Endometrial microvascular endothelial cells (primary cell): ENCODE results near the gene MTRF1L. TPM values are rescaled to one million over a fixed set of nuclear protein-coding genes. Genes with fewer than 3 reads are reported as not detected.
"Not testable (repeated sequence)": the region's sequence is repeated elsewhere in the genome, so short reads cannot be mapped to it uniquely, and the experiment has no call there.

Experiments used
- in situ Hi-C: cut with HindIII; loops from 2 replicates; pipeline ENCODE4 v1.10.0; 2017; ENCODE audit warnings: low sequenced_read_pairs, low pct_unique_long_range_greater_than_20kb; ENCODE audit errors: inconsistent ontology term
- total RNA-seq: library from RNA; depleted of rRNA; stranded (reverse); fragments of >200 nt; gene quantifications from one replicate; pipeline ENCODE4 v1.2.3, GENCODE V29; 2015; ENCODE audit errors: inconsistent ontology term

Gene MTRF1L
- total RNA-seq, 1 donor from 2014 or later, result 17.8 TPM

DNA sequence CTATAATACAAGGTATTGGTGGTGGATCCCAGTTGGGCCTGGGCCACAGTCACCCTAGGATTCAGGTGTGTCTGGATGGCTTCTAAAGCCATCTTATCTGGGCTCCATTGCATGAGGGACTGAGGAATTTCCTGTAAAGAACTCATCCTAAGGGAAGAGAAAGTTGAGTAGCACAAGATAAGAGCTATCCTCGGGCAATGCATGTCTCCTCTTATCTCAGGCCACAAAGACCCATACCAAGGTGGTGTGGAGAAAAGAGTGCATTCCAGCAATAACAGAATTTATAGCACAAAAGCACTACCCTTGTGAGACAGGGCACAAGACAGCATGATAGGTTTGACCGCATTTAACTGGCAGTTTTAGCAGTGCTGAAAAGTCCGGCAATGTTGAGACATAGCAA, 14.3 kb upstream of the MTRF1L start:
- in situ Hi-C loops, result no loop called here

DNA sequence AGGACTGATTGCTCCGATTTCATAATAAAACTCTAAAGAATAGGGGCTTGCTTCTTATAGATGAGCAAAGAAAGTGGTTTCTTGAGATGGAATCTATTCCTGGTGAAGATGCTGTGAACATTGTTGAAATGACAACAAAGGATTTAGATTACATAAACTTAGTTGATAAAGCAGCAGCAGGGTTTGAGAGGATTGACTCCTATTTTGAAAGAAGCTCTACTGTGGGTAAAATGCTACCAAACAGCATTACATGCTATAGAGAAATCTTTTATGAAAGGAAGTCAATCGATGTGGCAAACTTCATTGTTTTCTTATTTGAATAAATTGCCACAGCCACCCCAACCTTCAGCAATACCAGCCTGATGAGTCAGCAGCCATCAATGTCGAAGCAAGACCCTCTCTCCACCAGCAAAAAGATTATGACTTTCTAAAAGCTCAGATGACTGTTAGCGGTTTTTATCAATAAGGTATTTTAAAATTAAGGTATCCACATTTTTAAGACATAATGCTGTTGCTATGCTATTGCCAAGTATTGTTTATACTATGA, 12.7 kb upstream of the MTRF1L start:
- in situ Hi-C loops, result no loop called here

DNA sequence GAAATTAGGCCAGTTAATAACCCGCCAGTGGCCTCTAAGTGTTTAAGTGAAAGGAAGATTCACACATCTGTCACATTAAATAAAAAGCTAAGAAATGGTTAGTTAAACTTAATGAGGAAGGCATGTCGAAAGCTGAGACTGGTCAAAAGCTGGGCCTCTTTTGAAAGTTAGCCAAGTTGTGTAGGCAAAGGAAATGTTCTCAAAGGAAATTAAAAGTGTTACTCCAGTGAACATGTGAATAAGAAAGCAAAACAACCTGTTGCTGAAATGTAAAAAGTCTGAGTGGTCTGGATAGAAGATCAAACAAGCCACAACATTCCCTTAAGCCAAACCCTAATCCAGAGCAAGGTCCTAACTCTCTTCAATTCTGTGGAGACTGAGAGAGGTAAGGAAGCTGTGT, 10.9 kb upstream of the MTRF1L start:
- in situ Hi-C loops, result no loop called here

DNA sequence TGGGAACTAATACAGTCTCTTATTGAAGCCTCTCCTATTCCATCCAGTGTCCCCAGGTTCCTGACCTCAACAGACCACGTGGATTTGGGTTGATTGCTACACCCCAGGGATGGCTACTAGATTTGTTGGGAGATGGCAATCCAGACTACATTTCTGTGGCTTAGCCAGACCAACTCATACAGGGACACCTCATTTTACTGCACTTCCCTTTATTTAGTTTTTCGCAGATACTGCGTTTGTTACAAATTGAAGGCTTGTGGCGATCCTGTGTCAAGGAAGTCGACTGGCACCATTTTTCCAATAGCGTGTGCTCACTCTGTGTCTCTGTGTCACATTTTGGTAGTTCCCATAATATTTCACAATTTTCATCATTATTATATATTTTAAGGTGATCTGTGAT, 10.3 kb upstream of the MTRF1L start:
- in situ Hi-C loops, result no loop called here

DNA sequence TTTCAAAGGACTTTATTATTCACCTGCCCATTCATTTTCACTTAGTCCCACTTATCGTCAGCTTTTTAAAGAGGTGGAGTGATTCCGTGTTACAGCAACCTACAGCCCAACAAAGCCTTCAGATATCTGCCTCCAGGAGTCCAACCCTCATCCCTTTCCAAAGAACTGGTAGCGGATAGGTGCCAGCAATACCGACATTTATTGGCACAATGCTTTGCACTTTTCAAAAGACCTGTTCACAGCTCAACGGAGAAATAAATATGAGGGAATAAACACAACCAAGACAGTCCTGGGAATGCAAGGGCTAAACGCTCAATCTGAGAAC, 819 bp upstream of the MTRF1L start:
- in situ Hi-C loops, result no loop called here

DNA sequence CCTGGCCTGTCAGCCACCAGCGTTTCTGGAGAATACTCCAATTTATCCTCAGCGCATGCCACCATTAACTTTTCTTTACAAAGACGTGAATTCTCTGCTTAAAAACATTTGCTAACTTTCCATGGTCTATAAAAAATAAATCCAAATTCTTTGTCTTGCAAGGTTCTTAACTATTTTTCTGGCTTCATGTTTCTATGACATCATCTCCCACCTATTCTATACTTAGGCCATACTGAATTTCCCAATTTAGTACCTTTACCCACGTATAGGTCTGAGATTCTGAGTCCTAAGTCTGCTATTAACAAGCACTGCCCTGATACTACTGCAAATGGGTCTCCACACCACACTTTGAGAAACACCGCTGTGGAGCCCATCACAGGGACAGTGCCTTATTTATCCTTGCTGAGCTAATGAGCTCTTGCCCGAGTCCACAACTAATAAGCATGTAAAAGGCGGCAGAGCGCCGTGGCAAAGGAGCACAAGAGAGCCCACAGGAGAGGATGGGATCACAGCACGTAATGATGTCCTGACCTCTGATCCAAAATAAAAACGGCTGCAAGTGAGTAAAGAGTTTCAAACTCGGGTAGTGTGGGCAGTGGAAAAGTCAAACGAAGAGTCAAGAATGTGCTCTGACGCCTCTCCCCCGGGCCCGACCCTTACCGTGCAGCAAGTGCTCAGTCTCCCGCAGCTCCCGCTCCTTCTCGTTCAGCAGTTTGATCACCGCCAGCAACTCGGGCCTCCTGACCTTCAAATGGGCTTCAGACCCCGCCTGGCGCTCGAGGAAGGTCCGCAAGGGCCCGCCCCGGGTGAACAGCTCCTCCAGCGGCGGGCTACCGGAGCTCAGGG, 519 bp downstream of the MTRF1L start:
- in situ Hi-C loops, result no loop called here

DNA sequence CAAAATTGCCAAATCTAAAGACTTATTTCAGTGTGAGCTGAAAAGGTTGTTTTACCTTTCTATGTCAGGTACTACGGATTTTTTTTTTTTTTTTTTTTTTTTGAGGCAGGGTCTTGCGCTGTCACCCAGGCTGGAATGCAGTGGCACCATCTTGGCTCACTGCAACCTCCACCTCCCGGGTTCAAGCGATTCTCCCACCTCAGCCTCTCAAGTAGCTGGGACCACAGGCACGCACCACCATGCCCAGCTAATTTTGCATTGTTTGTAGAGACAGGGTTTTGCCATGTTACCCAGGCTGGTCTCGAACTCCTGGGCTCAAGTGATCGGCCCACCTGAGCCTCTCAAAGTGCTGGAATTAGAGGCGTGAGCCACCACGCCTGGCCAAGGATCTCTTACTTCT, 1.7 kb downstream of the MTRF1L start:
- in situ Hi-C loops, result not testable (repeated sequence)

DNA sequence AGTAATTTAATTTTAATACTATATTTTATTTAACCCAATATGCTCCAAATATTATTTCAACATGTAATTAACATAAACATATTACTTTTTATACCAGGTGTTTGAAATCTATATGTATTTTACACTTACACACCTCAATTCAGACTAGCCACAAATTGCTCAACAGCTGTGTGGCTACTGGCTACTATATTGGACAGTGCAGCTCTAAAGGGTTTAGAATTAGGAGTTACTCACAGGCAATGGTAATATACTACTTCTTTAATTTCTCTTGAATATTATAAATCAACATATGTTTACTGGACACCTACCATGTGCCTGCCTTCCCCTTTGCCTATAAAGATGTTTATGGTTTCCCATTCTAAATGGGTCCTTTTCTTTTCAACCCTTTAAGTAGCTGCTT, 2.3 kb downstream of the MTRF1L start:
- in situ Hi-C loops, result no loop called here

DNA sequence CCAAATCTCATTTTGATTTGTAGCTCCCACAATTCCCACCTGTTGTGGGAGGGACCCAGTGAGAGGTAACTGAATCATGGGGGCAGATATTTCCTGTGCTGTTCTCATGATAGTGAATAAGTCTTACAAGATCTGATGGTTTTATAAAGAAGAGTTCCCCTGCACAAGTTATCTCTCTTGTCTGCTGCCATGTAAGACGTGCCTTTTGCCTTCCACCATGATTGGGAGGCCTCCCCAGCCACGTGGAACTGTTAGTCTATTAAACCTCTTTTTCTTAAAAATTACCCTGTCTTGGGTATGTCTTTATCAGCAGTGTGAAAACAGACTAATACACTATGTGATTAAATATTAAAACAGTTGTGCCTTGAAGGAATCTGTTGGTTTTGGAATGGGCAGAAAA, 3.0 kb downstream of the MTRF1L start:
- in situ Hi-C loops, result not testable (repeated sequence)

DNA sequence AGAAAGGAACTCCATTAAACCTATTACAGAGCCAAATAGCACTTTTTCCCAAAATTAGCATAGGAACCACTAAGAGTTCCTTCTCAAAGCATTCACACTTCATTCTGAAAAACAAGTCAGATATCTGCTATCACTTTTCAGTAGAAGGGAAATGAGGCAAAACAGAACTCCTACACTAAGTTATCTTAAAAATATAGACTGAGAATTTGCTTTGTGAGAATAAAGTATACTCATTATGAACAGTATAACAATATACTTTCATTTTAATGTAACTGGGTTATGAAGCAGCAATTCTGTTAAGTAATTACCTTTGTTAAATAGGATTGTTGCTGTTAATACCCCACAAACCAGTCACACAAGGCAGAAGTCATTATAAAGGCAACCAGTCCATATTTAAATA, 8.7 kb downstream of the MTRF1L start:
- in situ Hi-C loops, result no loop called here

DNA sequence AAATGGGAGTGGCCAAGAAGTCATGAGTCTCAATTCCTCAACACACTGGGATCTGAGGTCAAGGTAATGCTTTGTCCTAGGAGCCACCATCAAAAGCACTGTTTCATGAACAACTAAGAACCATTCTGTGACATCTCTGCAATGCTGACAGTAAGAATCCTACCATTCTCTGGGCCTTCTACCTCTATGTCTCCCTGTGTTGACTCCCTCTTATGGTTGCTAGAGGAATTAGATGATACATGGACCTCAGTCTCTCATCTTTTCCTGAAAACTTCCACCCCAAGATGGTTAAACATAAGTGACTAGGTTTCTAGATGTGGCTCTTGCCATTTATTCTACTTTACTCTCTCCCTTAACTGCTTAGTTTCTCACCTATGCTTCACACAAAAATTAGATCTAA, 9.1 kb downstream of the MTRF1L start:
- in situ Hi-C loops, result no loop called here

DNA sequence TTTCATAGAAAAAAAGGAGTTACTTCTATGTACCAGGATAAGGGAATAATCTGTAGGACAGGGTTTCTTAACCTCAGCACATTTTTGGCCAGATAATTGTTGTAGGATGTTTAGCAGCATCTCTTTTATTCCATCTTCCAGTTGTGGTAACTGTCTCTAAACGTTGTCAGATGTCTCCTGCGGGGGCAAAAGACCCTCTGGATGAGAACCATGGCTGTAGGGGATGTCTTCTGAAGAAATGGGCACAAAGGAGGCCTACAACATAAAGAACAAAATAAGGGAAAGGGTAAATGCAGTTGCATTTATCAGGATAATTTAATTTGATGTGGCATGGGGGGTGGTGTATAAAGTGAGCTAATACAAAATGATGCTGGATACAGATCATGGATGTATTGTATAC, 15.5 kb downstream of the MTRF1L start:
- in situ Hi-C loops, result no loop called here

DNA sequence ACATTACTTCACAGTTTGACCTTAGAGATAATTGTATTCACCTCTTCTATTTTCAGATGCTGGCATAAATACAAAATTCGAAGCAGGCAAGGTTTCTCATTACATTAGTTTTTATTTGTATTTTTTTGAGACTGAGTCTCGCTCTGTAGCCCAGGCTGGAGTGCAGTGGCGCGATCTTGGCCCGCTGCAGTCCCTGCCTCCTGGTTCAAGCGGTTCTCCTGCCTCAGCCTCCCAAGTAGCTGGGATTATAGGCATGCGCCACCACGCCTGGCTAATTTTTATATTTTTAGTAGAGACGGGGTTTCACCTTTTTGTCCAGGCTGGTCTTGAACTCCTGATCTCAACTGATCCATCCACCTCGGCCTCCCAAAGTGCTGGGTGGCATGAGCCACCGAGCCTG, 17.2 kb downstream of the MTRF1L start:
- in situ Hi-C loops, result not testable (repeated sequence)

DNA sequence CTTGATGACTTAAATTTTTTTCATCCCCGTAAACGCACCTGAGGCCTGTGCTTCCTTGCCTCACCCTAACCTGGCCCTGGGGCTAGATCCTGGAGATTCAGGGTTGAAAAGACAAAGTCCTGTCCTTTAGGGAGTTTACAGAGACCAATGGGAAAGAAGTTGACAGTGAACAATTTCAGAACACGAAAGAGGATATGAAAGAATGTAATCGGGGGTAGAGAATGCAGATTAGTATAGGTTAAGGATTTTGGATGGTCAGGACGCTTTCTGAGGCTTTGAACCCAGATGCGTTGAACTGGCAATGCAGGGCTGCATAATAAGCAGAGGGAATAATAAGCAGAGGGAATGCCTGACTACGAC, 18.0 kb downstream of the MTRF1L start:
- in situ Hi-C loops, result no loop called here

DNA sequence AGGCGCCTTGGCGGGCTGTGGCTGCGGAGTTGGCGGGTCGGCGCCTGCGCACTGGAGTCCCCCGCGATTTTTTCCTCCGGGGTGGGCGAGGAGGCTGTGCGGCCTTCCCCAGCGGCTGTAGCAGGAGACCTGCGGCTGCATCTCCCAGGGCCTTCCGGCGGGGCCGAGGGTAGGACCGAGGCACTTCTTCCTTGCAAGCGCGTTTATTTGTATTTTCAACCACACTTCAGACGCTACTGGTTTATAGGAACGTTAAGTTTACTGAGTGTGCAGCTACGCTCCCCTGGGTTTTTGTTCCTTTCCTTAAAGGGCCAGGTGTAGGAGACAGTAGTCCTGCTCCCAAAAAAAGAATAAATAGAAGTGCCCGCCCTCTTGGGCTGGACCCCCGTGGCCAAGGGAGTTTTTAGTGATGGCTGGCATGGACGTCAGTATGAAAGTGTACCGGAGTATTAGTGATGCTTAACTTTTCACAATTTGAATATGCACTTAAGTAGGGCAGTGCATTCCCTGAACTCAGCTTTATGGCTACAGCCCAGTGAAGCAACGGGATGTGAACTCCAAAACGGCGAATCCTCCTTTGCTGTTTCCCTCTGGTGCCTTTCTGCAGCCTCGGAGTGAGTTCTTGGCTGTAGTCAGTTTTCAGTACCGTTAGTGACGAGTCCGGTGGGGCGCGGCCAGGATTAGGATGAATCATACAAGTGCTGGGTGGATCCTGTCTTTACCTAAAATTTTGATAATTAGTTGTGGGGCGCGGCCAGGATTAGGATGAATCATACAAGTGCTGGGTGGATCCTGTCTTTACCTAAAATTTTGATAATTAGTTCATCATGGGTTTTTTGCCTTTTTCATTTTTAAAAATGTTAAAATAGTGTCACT, 18.6 kb downstream of the MTRF1L start:
- in situ Hi-C loops, result no loop called here

DNA sequence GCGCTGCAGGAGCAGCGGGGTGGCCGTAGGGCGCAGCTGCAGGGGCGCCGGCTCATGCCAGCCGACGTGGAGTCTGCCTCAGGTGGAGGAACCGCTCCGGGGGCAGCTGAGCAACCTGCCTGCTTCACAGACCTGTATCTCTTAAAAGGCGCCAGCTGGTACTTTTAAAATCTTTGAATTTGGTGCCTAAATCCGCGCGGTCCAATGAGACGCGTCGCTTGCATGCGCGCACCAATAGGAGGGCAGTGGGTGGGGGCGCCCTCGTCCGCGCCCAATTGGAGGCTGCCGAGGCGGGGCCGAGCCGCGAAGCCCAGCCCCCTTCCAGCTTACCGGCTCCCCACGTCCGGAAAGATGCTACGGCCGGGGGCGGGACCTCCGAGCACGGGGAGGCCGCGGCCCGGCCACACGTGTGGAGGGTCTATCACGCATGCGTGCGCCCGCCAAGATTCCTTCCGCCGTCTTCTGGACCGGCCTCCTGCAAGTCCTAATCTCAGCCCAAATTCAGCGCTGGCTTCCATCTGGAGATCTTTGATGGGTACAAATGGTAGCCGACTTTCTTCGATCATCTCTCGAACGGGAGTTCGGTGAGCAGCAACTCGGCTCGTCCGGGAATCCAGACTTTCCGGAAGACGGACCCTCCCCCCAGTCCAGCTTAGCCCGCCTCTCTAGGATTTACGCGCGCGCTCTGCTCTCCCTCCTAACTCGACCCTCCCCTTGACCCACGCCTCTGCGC, 19.4 kb downstream of the MTRF1L start, which contains the start of gene FBXO5:
FBXO5 (minus strand) TSS at position 138 of the 733 bp plus-strand sequence; CDS start at position 56, 82 bp downstream.
- in situ Hi-C loops, result no loop called here

DNA sequence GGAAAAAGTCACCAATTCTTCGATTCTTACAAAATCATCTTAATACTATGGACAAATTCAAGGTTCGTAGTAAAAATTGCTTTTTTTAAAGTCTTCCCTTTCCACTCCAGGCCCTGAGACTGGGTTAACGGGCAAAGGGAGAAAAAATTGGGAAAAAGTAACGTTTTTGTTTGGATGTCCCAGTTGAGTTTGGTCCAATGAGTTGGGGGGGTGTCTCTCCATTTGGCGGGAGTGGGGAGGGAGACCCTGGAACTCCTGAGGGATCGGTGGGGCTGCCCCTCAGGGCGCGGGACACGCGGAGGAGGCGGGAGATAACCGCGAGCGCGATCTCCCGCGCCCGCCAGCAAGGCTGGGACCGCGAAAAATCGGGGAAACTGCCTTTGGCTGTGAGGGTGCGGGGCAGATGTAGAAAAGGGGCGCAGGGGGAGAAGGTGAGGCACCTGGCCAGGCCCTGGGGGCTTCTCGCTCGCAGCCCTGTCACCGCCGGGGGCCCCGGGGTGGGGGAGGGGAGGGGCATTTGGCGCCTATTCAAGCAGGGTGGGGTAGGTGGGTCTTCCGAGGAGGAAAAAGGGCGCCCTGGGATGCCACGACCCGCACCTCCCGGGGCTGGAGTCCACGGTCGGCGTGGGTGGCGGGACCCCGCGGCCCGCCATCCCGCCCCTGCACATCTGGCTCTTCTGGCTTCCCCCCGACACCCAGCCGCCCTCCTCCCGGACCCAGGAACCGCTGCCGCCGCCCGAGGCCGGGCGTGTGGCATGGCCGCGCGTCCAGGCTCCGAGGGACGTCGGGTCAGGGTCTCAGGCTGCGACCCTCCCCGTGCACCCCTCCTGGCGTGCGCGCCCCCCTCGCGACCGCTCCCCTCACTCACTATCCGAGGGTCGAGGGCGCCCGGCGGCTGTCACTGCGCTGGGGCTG, 20.3 kb downstream of the MTRF1L start:
- in situ Hi-C loops, result no loop called here

DNA sequence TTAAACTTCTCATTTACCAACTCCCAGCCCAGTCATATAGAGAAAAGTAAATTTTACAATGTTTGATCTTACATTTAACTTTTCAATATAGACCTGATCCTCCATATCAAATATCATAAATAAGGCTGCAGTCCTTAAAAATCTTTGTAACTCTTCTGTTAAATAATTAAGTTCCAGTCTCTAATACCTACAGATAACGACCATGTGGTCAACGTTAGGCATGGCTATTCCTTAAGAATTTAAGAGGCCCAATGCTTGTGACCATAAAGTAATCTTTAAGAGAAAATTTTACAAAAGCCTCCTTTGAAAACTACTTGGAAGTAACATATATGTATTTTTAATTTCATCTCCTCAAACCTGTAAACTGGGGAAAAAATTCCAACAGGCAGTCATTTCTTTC, 21.3 kb downstream of the MTRF1L start:
- in situ Hi-C loops, result no loop called here
